ENCODE data around the gene RALGDS.
A peak's percentile ranks its signal among the peaks of the same experiment; 100 is the strongest.
"Not testable (repeated sequence)": the region's sequence is repeated elsewhere in the genome, so short reads cannot be mapped to it uniquely, and the experiment has no call there.

Gene RALGDS

GRCh38 chr9:133121198-133121914 lies at the start of gene RALGDS:
Gene RALGDS (minus strand): TSS chr9:133121240. CDS start chr9:133121154, 86 bp downstream.
- DNase-seq, result peak; percentile 21

GRCh38 chr9:133170716-133171115 lies 49.7 kb upstream of the RALGDS start:
- no peak for DNase-seq

GRCh38 chr9:133169687-133170086 lies 48.6 kb upstream of the RALGDS start:
- not testable (repeated sequence) for DNase-seq

GRCh38 chr9:133169102-133169501 lies 48.1 kb upstream of the RALGDS start:
- DNase-seq, result no peak

- no peak for DNase-seq
Measured at GRCh38 chr9:133168432-133168831, 47.4 kb upstream of the RALGDS start.

- no peak for DNase-seq
Measured at GRCh38 chr9:133167769-133168168, 46.7 kb upstream of the RALGDS start.

- DNase-seq, result no peak
Measured at GRCh38 chr9:133167096-133167730, 46.2 kb upstream of the RALGDS start.

- DNase-seq, result no peak
Measured at GRCh38 chr9:133166392-133166791, 45.4 kb upstream of the RALGDS start.

GRCh38 chr9:133165452-133165730 lies 44.4 kb upstream of the RALGDS start:
- no peak for DNase-seq

- no peak for DNase-seq
Measured at GRCh38 chr9:133164191-133164590, 43.2 kb upstream of the RALGDS start.

GRCh38 chr9:133163504-133164172 lies 42.6 kb upstream of the RALGDS start, which contains the start of gene GBGT1:
Gene GBGT1 (minus strand): TSS chr9:133163914. CDS start chr9:133162412, 1,502 bp downstream.
- no peak for DNase-seq

- DNase-seq, result no peak
Measured at GRCh38 chr9:133162861-133163503, 41.9 kb upstream of the RALGDS start.

GRCh38 chr9:133161547-133161950 lies 40.5 kb upstream of the RALGDS start:
- no peak for DNase-seq

- peak; percentile 8 for DNase-seq
Measured at GRCh38 chr9:133160742-133161546, 39.9 kb upstream of the RALGDS start.

- no peak for DNase-seq
Measured at GRCh38 chr9:133158695-133159094, 37.7 kb upstream of the RALGDS start.

- no peak for DNase-seq
Measured at GRCh38 chr9:133155156-133155555, 34.1 kb upstream of the RALGDS start.

- DNase-seq, result no peak
Measured at GRCh38 chr9:133154097-133154989, 33.3 kb upstream of the RALGDS start.

GRCh38 chr9:133153227-133154096 lies 32.4 kb upstream of the RALGDS start:
- no peak for DNase-seq

- no peak for DNase-seq
Measured at GRCh38 chr9:133151601-133152525, 30.8 kb upstream of the RALGDS start.

Data from NCI-H1694 (cell line).